Endometrial microvascular endothelial cells (primary cell): ENCODE measurements around the gene CLCF1. TPM values are rescaled to one million over a fixed set of nuclear protein-coding genes. Genes with fewer than 3 reads are reported as not detected.

Experiments used
- in situ Hi-C: cut with HindIII; loops from 2 replicates; pipeline ENCODE4 v1.10.0; 2017; ENCODE audit warnings: low sequenced_read_pairs, low pct_unique_long_range_greater_than_20kb; ENCODE audit errors: inconsistent ontology term
- total RNA-seq: library from RNA; depleted of rRNA; stranded (reverse); fragments of >200 nt; gene quantifications from one replicate; pipeline ENCODE4 v1.2.3, GENCODE V29; 2015; ENCODE audit errors: inconsistent ontology term

Gene CLCF1
- 2.2 TPM for total RNA-seq

GRCh38 chr11:67372993-67373647 lies at the start of gene CLCF1:
CLCF1 (minus strand) TSS chr11:67373598; CDS start chr11:67373539, 59 bp downstream.
- in situ Hi-C loops: no loop called here

GRCh38 chr11:67422891-67423290 lies 49.5 kb upstream of the CLCF1 start:
- in situ Hi-C loops: no loop called here

GRCh38 chr11:67421430-67422031 lies 48.1 kb upstream of the CLCF1 start:
- in situ Hi-C loops: no loop called here

- in situ Hi-C loops: no loop called here
These were observed 47.4 kb upstream of the CLCF1 start for GRCh38 chr11:67420646-67421429.

GRCh38 chr11:67420147-67420645 lies 46.8 kb upstream of the CLCF1 start:
- in situ Hi-C loops: no loop called here

- in situ Hi-C loops: no loop called here
These were observed 46.1 kb upstream of the CLCF1 start for GRCh38 chr11:67419325-67420049.

GRCh38 chr11:67418476-67419281 lies 45.3 kb upstream of the CLCF1 start:
- in situ Hi-C loops: no loop called here

GRCh38 chr11:67417425-67417824 lies 44.0 kb upstream of the CLCF1 start:
- in situ Hi-C loops: no loop called here

GRCh38 chr11:67416416-67417335 lies 43.3 kb upstream of the CLCF1 start:
- in situ Hi-C loops: no loop called here

GRCh38 chr11:67415501-67416304 lies 42.3 kb upstream of the CLCF1 start, which contains the start of gene CARNS1:
CARNS1 (plus strand) TSS chr11:67415678; CDS start chr11:67416200, 522 bp downstream.
- in situ Hi-C loops: no loop called here

GRCh38 chr11:67413266-67413849 lies 40.0 kb upstream of the CLCF1 start:
- in situ Hi-C loops: no loop called here

- in situ Hi-C loops: no loop called here
These were observed 39.2 kb upstream of the CLCF1 start for GRCh38 chr11:67412495-67413179.

GRCh38 chr11:67411785-67412152 lies 38.4 kb upstream of the CLCF1 start:
- in situ Hi-C loops: no loop called here

GRCh38 chr11:67410984-67411784 lies 37.8 kb upstream of the CLCF1 start:
- in situ Hi-C loops: no loop called here

GRCh38 chr11:67410369-67410831 lies 37.0 kb upstream of the CLCF1 start:
- in situ Hi-C loops: no loop called here
